Sciatic nerve (tissue), 2 donors: ENCODE measurements around the gene PPIP5K1. TPM values are rescaled to one million over a fixed set of nuclear protein-coding genes. Genes with fewer than 3 reads are reported as not detected.

Experiments used
- ATAC-seq: fragments of 200-7000 bp; cut with Tn5 transposase; one replicate; pipeline ENCODE4 v1.9.1; 2020; ENCODE audit warnings: mild to moderate bottlenecking, moderate library complexity
- DNase-seq: peaks from one replicate; pipeline ENCODE4 v3.0.0-alpha.2; 2020; ENCODE audit warnings: low spot score
- intact Hi-C: fragments of 100-400 bp; cut with DNase I; formaldehyde crosslinking; loops from one replicate; pipeline ENCODE4 v1.14.2; 2022
- total RNA-seq: library from RNA; stranded (reverse); fragmentation: NEBNext Ultra II Directional; extraction: Animal tissue kit (Norgen Biotek cat#: 25700); gene quantifications from one replicate; pipeline ENCODE4 v1.2.1, GENCODE V29; 2021
- donor health status: DM: no; HTN: no; CAD: no.
- donor health status: DM: no; HTN: no; CAD: no.

PPIP5K1 gene
- total RNA-seq, 1 donor from 2014 or later, result 74.8 TPM

- no peak for ATAC-seq
- DNase-seq, result no peak
- intact Hi-C loops, result no loop called here
Measured at GRCh38 chr15:43505738-43506137, 84.3 kb downstream of the PPIP5K1 start.

- DNase-seq, result no peak
- ATAC-seq, result no peak
- intact Hi-C loops, result no loop called here
Measured at GRCh38 chr15:43499635-43500034, 90.4 kb downstream of the PPIP5K1 start.

GRCh38 chr15:43498990-43499389 lies 91.0 kb downstream of the PPIP5K1 start:
- intact Hi-C loops, result no loop called here
- DNase-seq (no peak), ATAC-seq (no peak)

GRCh38 chr15:43493703-43494472 lies 96.1 kb downstream of the PPIP5K1 start:
- intact Hi-C loops, result no loop called here
- no peak for ATAC-seq
- no peak for DNase-seq

- peak; percentile 98 for DNase-seq
- peak; percentile 100 for ATAC-seq
- intact Hi-C loops, result no loop called here
Measured at GRCh38 chr15:43492673-43493601, 97.1 kb downstream of the PPIP5K1 start, which contains the start of gene TP53BP1. TSS of gene TP53BP1 (minus strand) at chr15:43493156. CDS start at chr15:43493043, 113 bp downstream.

DNA sequence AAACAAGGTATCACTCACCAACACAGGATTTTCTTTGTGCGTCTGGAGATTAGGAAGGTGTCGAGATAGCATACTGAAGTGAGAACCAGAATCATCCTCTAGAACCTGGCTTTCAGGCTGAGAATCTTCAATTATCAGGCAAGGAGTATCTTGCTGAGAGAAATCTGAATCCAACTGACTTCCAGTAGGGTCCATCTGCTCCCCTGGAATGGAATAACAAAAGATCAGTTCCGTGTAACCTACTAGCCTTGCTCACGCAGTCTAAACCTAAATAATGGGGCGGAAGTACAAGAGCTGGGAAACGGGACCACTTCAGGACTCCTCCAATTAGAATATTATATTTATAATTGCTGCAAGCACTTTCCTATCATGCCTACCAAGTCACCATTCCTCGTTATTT lies 97.7 kb downstream of the PPIP5K1 start:
- ATAC-seq (no peak), DNase-seq (no peak)
- intact Hi-C loops, result no loop called here

- DNase-seq (no peak), ATAC-seq (no peak)
- intact Hi-C loops, result no loop called here
Measured at GRCh38 chr15:43489191-43489590, 100.8 kb downstream of the PPIP5K1 start.

- ATAC-seq (no peak), DNase-seq (no peak)
- intact Hi-C loops, result no loop called here
Measured at GRCh38 chr15:43488790-43489189, 101.2 kb downstream of the PPIP5K1 start.

DNA sequence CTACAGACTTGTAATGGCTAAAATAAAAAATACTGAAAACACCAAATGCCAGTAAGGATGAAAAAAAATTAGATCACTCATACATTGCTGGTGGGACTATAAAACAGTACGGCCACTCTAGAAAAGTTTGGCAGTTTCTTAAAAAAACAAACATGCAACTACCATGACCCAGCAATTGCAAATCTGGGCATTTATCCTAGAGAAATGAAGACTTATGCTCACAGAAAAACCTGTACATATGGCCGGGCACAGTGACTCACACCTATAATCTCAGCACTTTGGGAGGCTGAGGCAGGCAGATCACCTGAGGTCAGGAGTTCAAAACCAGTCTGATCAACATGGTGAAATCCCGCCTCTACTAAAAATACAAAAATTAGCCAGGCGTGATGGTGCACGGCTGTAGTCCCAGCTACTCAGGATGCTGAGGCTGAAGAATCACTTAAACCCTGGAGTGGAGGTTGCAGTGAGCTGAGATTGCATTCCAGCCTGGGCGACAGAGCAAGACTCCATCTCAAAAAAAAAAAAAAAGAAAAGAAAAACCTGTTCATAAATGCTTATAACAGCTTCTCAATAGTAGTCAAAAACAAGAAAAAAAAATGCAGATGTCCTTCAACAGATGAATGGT lies 102.6 kb downstream of the PPIP5K1 start:
- ATAC-seq, result no peak
- DNase-seq, result no peak
- intact Hi-C loops, result no loop called here

- intact Hi-C loops, result no loop called here
- ATAC-seq, result no peak
- DNase-seq, result no peak
Measured at GRCh38 chr15:43484455-43484854, 105.6 kb downstream of the PPIP5K1 start.

Other genes starting within 250 kb of the PPIP5K1 start
- 24.5 TPM for gene ZSCAN29, start 219.2 kb downstream of the PPIP5K1 start, total RNA-seq
- gene TUBGCP4, start 219.1 kb downstream of the PPIP5K1 start, total RNA-seq, result 18.9 TPM
- gene TP53BP1, start 97.1 kb downstream of the PPIP5K1 start, total RNA-seq, result 60.6 TPM
- gene MAP1A, start 72.6 kb downstream of the PPIP5K1 start, total RNA-seq, result 32.4 TPM
- gene CKMT1B, start 3.8 kb upstream of the PPIP5K1 start, total RNA-seq, result not detected
- 0.89 TPM for gene STRC, start 28.6 kb upstream of the PPIP5K1 start, total RNA-seq
- gene CATSPER2, start 58.6 kb upstream of the PPIP5K1 start, total RNA-seq, result 12.5 TPM
- 0.36 TPM for gene CKMT1A, start 103.7 kb upstream of the PPIP5K1 start, total RNA-seq
- 194 TPM for gene PDIA3, start 156.2 kb upstream of the PPIP5K1 start, total RNA-seq
- 5.6 TPM for gene ELL3, start 186.8 kb upstream of the PPIP5K1 start, total RNA-seq
- gene SERF2, start 202.1 kb upstream of the PPIP5K1 start, total RNA-seq, result 656 TPM
- 0.31 TPM for gene SERINC4, start 210.0 kb upstream of the PPIP5K1 start, total RNA-seq
- 13.6 TPM for gene HYPK, start 210.4 kb upstream of the PPIP5K1 start, total RNA-seq
- gene MFAP1, start 234.5 kb upstream of the PPIP5K1 start, total RNA-seq, result 17.3 TPM
- 5.1 TPM for gene WDR76, start 236.8 kb upstream of the PPIP5K1 start, total RNA-seq